Esophagus muscularis mucosa (tissue), 4 donors: ENCODE results near the gene TP53I11.

Source experiments
- CTCF ChIP-seq, 3 experiments: fragments of 200-600 bp in 2 of 3; fragments of 450-650 bp in 1 of 3; sonication (generic) in 2 of 3; IDR thresholded peaks; one replicate each; pipeline ENCODE4 v1.5.1; 2017 to 2019; ENCODE audit warnings: antibody characterized with exemption in 3 of 3, mild to moderate bottlenecking in 2 of 3, moderate library complexity in 1 of 3
- EP300 ChIP-seq: sonication (generic); formaldehyde crosslinking; IDR thresholded peaks from one replicate; pipeline ENCODE4 v1.6.1; 2017; ENCODE audit warnings: antibody characterized with exemption
- POLR2A ChIP-seq: fragments of 450-650 bp; IDR thresholded peaks from one replicate; pipeline ENCODE4 v1.6.1; 2017; ENCODE audit warnings: antibody characterized with exemption, moderate library complexity, mild to moderate bottlenecking, low read depth
- POLR2AphosphoS5 ChIP-seq, 2 donors: sonication (generic); formaldehyde crosslinking; IDR thresholded peaks; one replicate each; pipeline ENCODE4 v1.6.1; 2017; ENCODE audit warnings: antibody characterized with exemption in 2 of 2

DNA sequence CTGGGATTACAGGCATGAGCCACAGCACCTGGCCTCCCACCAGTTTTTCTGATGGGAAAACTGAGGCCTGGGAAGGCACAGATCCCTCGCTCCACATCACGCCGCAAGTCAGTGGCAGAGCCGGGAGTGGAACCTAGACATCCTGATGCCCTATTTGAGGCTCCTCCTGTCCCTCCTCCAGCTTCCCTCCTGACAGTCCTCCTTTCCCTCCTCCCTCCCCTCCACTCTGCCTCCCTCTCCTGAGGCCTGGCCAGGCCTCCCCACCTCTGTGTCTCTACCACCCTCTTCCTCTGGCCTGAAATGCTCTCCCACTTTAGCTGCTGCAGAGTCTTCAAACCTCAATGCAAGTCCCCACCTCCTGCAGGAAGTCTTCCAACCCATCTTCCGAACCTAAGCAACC, 13.3 kb upstream of the TP53I11 start:
- TF ChIP-seq CTCF (IDR thresholded peaks at IDR 0.05) (no peak), POLR2A (no peak), POLR2AphosphoS5 (IDR thresholded peaks at IDR 0.05) (no peak), EP300 (no peak)
